Mesenchymal stem cell (in vitro differentiated cells and primary cell): ENCODE data around the gene EFTUD2.

ENCODE experiments used
- DNase-seq: peaks from one replicate; pipeline ENCODE4 v3.0.0-alpha.2; 2013
- H2AFZ ChIP-seq: one replicate; pipeline ENCODE4 v1.6.1; 2013; ENCODE audit warnings: low read depth, mild to moderate bottlenecking, control low read depth, inconsistent platforms, low read length, moderate library complexity
- H2AK5ac ChIP-seq: 2 replicates; pipeline ENCODE4 v1.6.1; 2013; ENCODE audit warnings: low read length, moderate library complexity, mild to moderate bottlenecking, inconsistent platforms; ENCODE audit not compliant: severe bottlenecking
- H2BK120ac ChIP-seq: one replicate; pipeline ENCODE4 v1.6.1; 2013; ENCODE audit warnings: low read depth, mild to moderate bottlenecking, inconsistent platforms, low read length, moderate library complexity
- H2BK12ac ChIP-seq, 2 experiments: one replicate each; pipeline ENCODE4 v1.6.1; 2013; ENCODE audit warnings: inconsistent platforms in 2 of 2, low read length in 2 of 2, mild to moderate bottlenecking in 2 of 2, moderate library complexity in 2 of 2, control low read depth in 1 of 2
- H2BK15ac ChIP-seq: one replicate; pipeline ENCODE4 v1.6.1; 2013; ENCODE audit warnings: mild to moderate bottlenecking, low read depth, inconsistent platforms; ENCODE audit not compliant: poor library complexity, severe bottlenecking
- H2BK5ac ChIP-seq: 2 replicates; pipeline ENCODE4 v1.6.1; 2013; ENCODE audit warnings: low read depth, mild to moderate bottlenecking, low read length, control low read depth, inconsistent platforms; ENCODE audit not compliant: poor library complexity, severe bottlenecking
- H3K14ac ChIP-seq, 2 experiments: one replicate each; pipeline ENCODE4 v1.6.1; 2013; ENCODE audit warnings: inconsistent platforms in 2 of 2, low read length in 2 of 2, control low read depth in 1 of 2, mild to moderate bottlenecking in 1 of 2, moderate library complexity in 1 of 2
- H3K18ac ChIP-seq, 2 experiments: one replicate each; pipeline ENCODE4 v1.6.1; 2013; ENCODE audit warnings: inconsistent platforms in 2 of 2, low read length in 2 of 2, control low read depth in 1 of 2, low read depth in 1 of 2, mild to moderate bottlenecking in 1 of 2
- H3K23ac ChIP-seq, 2 experiments: one replicate each; pipeline ENCODE4 v1.6.1; 2013; ENCODE audit warnings: inconsistent platforms in 2 of 2, low read length in 2 of 2, mild to moderate bottlenecking in 2 of 2, moderate library complexity in 2 of 2, control low read depth in 1 of 2
- H3K27ac ChIP-seq: 2 replicates; pipeline ENCODE4 v1.5.1; 2013; ENCODE audit warnings: mild to moderate bottlenecking, moderate library complexity, low read length, control low read depth, inconsistent platforms; ENCODE audit not compliant: poor library complexity, severe bottlenecking
- H3K27me3 ChIP-seq, 2 experiments: 2 replicates each; pipeline versions ENCODE4 v1.6.1 to v1.7.0; 2013; ENCODE audit warnings: low read length in 2 of 2, mild to moderate bottlenecking in 2 of 2, moderate library complexity in 2 of 2, control low read depth in 1 of 2, inconsistent platforms in 1 of 2; ENCODE audit not compliant: control insufficient read depth in 1 of 2, insufficient read depth in 1 of 2
- H3K36me3 ChIP-seq, 2 experiments: 2 replicates each; pipeline versions ENCODE4 v1.6.1 to v1.7.0; 2013; ENCODE audit warnings: low read length in 2 of 2, control low read depth in 1 of 2, inconsistent platforms in 1 of 2, low read depth in 1 of 2, mild to moderate bottlenecking in 1 of 2; ENCODE audit not compliant: insufficient read depth in 2 of 2, control insufficient read depth in 1 of 2
- H3K4ac ChIP-seq, 2 experiments: one replicate each; pipeline ENCODE4 v1.6.1; 2013; ENCODE audit warnings: inconsistent platforms in 2 of 2, low read length in 2 of 2, mild to moderate bottlenecking in 2 of 2, moderate library complexity in 2 of 2, control low read depth in 1 of 2, low read depth in 1 of 2
- H3K4me1 ChIP-seq: 2 replicates; pipeline ENCODE4 v1.6.1; 2013; ENCODE audit warnings: low read depth, low read length, control low read depth; ENCODE audit not compliant: control insufficient read depth, insufficient read depth
- H3K4me2 ChIP-seq: 2 replicates; pipeline ENCODE4 v1.6.1; 2013; ENCODE audit warnings: low read length, mild to moderate bottlenecking, inconsistent platforms; ENCODE audit not compliant: poor library complexity, severe bottlenecking
- H3K4me3 ChIP-seq, 2 experiments: 2 replicates each; pipeline versions ENCODE4 v1.5.1 to v1.7.0; 2013; ENCODE audit warnings: low read length in 2 of 2, mild to moderate bottlenecking in 2 of 2, control low read depth in 1 of 2, low read depth in 1 of 2; ENCODE audit not compliant: insufficient read depth in 1 of 2
- H3K79me1 ChIP-seq: replicated peaks from 2 replicates; pipeline ENCODE4 v1.6.1; 2013; ENCODE audit warnings: mild to moderate bottlenecking, control low read depth, low read length, inconsistent platforms; ENCODE audit not compliant: poor library complexity, severe bottlenecking
- H3K9ac ChIP-seq: 2 replicates; pipeline ENCODE4 v1.7.0; 2013; ENCODE audit warnings: mild to moderate bottlenecking, low read length, moderate library complexity
- H3K9me3 ChIP-seq: 2 replicates; pipeline ENCODE4 v1.7.0; 2013; ENCODE audit warnings: mild to moderate bottlenecking, low read length; ENCODE audit not compliant: control insufficient read depth
- H4K8ac ChIP-seq: one replicate; pipeline ENCODE4 v1.6.1; 2013; ENCODE audit warnings: inconsistent platforms, mild to moderate bottlenecking, low read length, moderate library complexity
- H4K91ac ChIP-seq: one replicate; pipeline ENCODE4 v1.6.1; 2013; ENCODE audit warnings: mild to moderate bottlenecking, low read length, inconsistent platforms
- WGBS: methylation state at CpG from one replicate; pipeline ENCODE4 v1.1.7; 2013; ENCODE audit warnings: mixed read lengths; 5-methylcytosine and 5-hydroxymethylcytosine counted together

Gene EFTUD2

DNA sequence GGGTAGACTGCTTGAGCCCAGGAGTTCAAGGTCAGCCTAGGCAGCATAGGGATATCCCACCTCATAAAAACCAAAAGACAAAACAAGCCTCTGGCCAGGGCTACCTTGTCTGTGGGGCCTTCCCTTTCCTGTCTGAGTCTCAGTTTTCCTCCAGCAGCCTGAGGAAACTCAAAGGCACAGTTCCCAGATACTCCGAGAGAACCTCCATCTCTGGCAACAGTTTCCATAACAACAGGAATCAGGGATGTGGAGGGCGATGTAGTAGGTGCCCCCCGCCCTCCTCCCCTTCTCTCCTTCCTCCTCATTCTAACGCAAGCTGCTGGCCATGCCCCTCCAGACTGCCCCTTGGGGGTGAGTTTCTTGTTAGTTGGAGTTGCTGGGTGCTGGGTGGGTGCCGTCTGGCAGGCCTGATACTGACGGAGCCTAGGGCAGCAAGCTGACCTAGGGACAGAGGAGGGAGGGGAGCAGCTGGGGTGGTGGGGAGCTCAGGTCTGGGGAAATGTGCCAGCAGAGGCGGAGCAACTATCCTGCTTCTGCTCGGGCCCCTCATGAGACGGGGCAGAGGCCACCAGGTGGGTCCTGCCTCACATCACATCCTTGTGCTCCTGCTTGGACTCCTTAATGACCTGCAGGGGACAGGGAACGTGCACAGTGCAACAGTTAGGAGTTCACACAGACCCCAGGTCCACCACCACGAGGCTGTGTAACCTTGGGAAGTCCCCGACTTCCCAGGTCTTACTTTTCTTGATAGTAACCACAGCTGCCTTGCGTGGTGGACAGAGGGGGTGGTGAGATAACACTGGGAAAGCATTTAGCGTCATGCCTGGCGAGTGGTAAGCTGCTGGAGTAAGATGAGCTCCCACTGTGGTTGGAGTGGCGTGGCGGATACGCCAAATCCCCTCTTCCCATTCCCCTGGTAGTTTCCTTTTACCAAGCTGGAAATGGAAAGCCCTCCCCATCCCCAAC is 7.8 kb upstream of the EFTUD2 start:
- peaks cover 0 to 6% of the 10 kb centered on the region in 2 experiments for H3K27me3 ChIP-seq
- no peak overlapping the region for H3K9ac ChIP-seq
- H3K36me3 ChIP-seq = peaks cover 0 to 9% of the 10 kb centered on the region in 2 experiments
- peak overlapping the region; percentile 20 for H2BK5ac ChIP-seq
- H4K91ac ChIP-seq = peak overlapping the region; percentile 89
- peak overlapping the region; percentile 98 for H2BK15ac ChIP-seq
- peak overlapping the region in 1 of 2 experiments; percentile 98 for H3K14ac ChIP-seq
- peak overlapping the region; percentile 94 for H2BK120ac ChIP-seq
- peak overlapping the region in 1 of 2 experiments; percentile 23 for H3K23ac ChIP-seq
- H3K4me2 ChIP-seq = no peak overlapping the region
- H3K4me1 ChIP-seq = peaks cover 57% of the 10 kb centered on the region
- no peak overlapping the region for H4K8ac ChIP-seq
- DNase-seq = peak; percentile 51
- H3K79me1 ChIP-seq = peaks cover 4% of the 10 kb centered on the region
- peak overlapping the region; percentile 87 to 100 for H3K4ac ChIP-seq
- H2AFZ ChIP-seq = no peak overlapping the region
- H3K18ac ChIP-seq = peak overlapping the region; percentile 94 to 99
- no peak overlapping the region for H3K4me3 ChIP-seq
- peak overlapping the region; percentile 66 for H2AK5ac ChIP-seq
- H3K9me3 ChIP-seq = no peaks in the 10 kb centered on the region
- 89% methylated on average over 13 of the region's 18 CpGs for WGBS
- H3K27ac ChIP-seq = no peak overlapping the region
- peak overlapping the region; percentile 96 to 100 for H2BK12ac ChIP-seq

DNA sequence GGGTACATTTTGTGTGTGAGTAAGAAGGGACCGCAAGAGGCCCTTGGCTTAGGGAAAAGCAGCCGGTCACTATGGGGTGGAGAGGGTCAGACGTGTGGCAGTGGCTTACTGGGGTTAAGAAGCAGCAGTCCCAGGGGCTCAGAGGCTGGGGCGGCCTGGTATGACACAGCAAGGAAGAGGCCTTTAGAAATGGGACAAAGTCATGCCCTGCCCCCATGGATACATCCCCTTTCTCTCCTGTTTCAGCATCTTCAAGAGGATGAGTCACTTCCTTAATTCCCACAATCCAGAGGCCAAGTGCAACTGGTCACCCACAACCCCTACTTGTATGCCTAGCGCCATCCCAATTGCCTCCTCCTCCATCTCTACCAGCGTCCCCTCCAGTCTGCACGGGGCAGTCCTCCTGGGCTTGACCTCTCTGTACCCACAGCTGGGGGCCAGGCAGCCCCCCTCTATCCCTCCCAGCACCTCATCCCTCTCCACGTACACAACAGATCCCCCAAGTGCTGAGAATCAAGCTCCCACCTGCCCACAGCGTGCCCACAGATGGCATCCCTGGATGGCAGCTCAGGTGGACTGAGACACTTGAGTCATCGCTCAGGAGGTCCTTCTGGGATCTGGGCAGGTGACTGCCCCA is 6.9 kb upstream of the EFTUD2 start:
- H2BK120ac ChIP-seq = peak overlapping the region; percentile 94
- peak overlapping the region; percentile 66 for H2AK5ac ChIP-seq
- H3K9me3 ChIP-seq = no peaks in the 10 kb centered on the region
- peak overlapping the region; percentile 92 for H4K91ac ChIP-seq
- H3K4me3 ChIP-seq = peak overlapping the region in 1 of 2 experiments; percentile 12
- no peaks in the 10 kb centered on the region for H3K27me3 ChIP-seq
- peak; percentile 98 for DNase-seq
- peak overlapping the region; percentile 66 for H3K27ac ChIP-seq
- H3K23ac ChIP-seq = peak overlapping the region in 1 of 2 experiments; percentile 23
- H4K8ac ChIP-seq = peak overlapping the region; percentile 91
- H3K4me2 ChIP-seq = no peak overlapping the region
- no peak overlapping the region for H2AFZ ChIP-seq
- peaks cover 4% of the 10 kb centered on the region for H3K79me1 ChIP-seq
- H3K14ac ChIP-seq = peak overlapping the region in 1 of 2 experiments; percentile 98
- H2BK5ac ChIP-seq = peak overlapping the region; percentile 67
- no peak overlapping the region for H3K9ac ChIP-seq
- peak overlapping the region; percentile 98 for H2BK15ac ChIP-seq
- H3K4ac ChIP-seq = peak overlapping the region; percentile 93 to 100
- peaks cover 0 to 9% of the 10 kb centered on the region in 2 experiments for H3K36me3 ChIP-seq
- 20% methylated on average over 10 of the region's 10 CpGs for WGBS
- H3K4me1 ChIP-seq = peaks cover 55% of the 10 kb centered on the region
- peak overlapping the region; percentile 97 to 100 for H2BK12ac ChIP-seq
- H3K18ac ChIP-seq = peak overlapping the region; percentile 94 to 99

DNA sequence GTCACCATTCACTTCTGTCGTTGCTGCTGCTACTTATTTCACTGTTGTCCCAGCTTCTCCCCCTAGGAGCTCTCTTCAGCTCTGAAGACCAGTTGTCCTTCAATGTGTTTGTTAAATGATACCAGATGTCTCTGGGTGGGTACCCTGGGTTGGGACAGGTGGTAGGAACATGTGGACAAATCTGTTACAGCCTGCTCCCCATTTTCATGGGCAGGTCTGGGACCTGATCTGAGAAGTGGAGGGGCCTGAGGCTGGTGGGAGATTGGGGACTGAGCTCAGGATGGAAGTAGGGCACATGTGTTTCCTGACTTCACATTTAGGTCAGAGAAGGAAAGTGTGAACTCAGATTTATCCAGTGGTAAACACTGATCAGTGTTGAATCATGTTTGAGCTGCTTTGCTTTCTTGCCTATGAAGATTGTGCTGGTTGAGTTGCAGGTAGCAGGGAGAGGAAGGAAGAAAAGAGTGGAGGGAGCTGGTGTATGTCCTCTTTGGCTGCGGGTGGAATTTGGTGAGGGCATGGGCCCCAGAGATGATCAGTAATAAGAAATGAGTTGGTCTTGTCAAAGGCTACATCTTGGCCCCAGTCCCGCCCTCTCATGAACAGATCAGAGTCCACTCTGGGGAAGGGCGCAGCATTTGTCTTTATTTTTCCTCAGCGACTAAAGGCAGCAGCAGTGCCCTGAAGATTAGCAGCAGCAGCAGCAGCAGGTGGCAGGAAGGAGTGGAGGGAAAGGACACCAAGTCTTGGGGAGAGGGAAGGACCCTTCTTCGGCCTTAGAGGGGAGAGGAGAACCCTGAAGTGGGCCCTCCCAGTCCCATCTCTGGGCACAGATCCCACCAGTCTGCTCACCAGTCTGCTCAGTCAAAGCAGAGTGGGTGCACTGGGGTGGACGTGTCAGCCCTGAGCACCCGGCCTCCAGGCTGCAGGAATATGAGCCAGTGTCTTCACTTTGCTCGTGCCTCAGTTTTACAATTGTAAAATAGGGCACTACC is 6.1 kb upstream of the EFTUD2 start:
- Histone ChIP-seq H3K23ac (no peak overlapping the region), H2BK12ac (peak overlapping the region; percentile 97 to 98), H3K79me1 (peaks cover 4% of the 10 kb centered on the region), H3K4ac (peak overlapping the region; percentile 79 to 93), H4K91ac (peak overlapping the region; percentile 92), H4K8ac (peak overlapping the region; percentile 79), H3K27ac (peak overlapping the region; percentile 66), H2AK5ac (peak overlapping the region; percentile 89), H3K18ac (peak overlapping the region; percentile 88 to 92), H3K4me3 (peak overlapping the region in 1 of 2 experiments; percentile 12), H3K4me1 (peaks cover 49% of the 10 kb centered on the region), H3K27me3 (no peaks in the 10 kb centered on the region), H3K36me3 (peaks cover 0 to 9% of the 10 kb centered on the region in 2 experiments), H2BK5ac (peak overlapping the region; percentile 67), H3K9ac (no peak overlapping the region), H3K14ac (peak overlapping the region in 1 of 2 experiments; percentile 89), H2BK120ac (peak overlapping the region; percentile 65), H3K9me3 (no peaks in the 10 kb centered on the region), H3K4me2 (no peak overlapping the region), H2BK15ac (peak overlapping the region; percentile 91), H2AFZ (peak overlapping the region; percentile 2)
- 85% methylated on average over 8 of the region's 9 CpGs for WGBS
- DNase-seq = no peak
